Activated T-helper 2 cell treated with anti-CD3 and anti-CD28 coated beads, Interferon-gamma antibody, Interleukin-2, Interleukin-4, amounts not matched to agents 10 μg/mL and 5 μg/mL and 100 μg/mL, durations not matched to agents 14 hours and 24 hours and 36 hours (primary cell): ENCODE measurements around the gene HOXC11. TPM values are rescaled to one million over a fixed set of nuclear protein-coding genes. Genes with fewer than 3 reads are reported as not detected.

Source experiments
- DNase-seq: peaks from one replicate; pipeline ENCODE4 v3.0.0; 2021; ENCODE audit warnings: low spot score
- H3K27ac Mint-ChIP-seq: one replicate; pipeline ENCODE4 v1.8.0; 2021; ENCODE audit warnings: mixed read lengths
- H3K27me3 Mint-ChIP-seq: one replicate; pipeline ENCODE4 v1.8.0; 2021; ENCODE audit warnings: low read depth, mixed read lengths
- H3K36me3 Mint-ChIP-seq: one replicate; pipeline ENCODE4 v1.8.0; 2021; ENCODE audit warnings: low read depth, mixed read lengths
- H3K4me1 Mint-ChIP-seq: one replicate; pipeline ENCODE4 v1.8.0; 2021; ENCODE audit warnings: low read depth, mixed read lengths
- H3K4me3 Mint-ChIP-seq: one replicate; pipeline ENCODE4 v1.8.0; 2021; ENCODE audit warnings: low read depth, mild to moderate bottlenecking, moderate library complexity, mixed read lengths
- H3K9me3 Mint-ChIP-seq: one replicate; pipeline ENCODE4 v1.8.0; 2021; ENCODE audit warnings: mixed read lengths
- intact Hi-C: fragments of 100-400 bp; cut with micrococcal nuclease; formaldehyde crosslinking; loops from one replicate; pipeline ENCODE4 v1.15.1; 2023
- total RNA-seq: library from RNA; stranded (reverse); gene quantifications from 2 replicates; pipeline ENCODE4 v1.2.3, GENCODE V29; 2022

HOXC11 gene
- total RNA-seq, 1 donor from 2014 or later = not detected

DNA sequence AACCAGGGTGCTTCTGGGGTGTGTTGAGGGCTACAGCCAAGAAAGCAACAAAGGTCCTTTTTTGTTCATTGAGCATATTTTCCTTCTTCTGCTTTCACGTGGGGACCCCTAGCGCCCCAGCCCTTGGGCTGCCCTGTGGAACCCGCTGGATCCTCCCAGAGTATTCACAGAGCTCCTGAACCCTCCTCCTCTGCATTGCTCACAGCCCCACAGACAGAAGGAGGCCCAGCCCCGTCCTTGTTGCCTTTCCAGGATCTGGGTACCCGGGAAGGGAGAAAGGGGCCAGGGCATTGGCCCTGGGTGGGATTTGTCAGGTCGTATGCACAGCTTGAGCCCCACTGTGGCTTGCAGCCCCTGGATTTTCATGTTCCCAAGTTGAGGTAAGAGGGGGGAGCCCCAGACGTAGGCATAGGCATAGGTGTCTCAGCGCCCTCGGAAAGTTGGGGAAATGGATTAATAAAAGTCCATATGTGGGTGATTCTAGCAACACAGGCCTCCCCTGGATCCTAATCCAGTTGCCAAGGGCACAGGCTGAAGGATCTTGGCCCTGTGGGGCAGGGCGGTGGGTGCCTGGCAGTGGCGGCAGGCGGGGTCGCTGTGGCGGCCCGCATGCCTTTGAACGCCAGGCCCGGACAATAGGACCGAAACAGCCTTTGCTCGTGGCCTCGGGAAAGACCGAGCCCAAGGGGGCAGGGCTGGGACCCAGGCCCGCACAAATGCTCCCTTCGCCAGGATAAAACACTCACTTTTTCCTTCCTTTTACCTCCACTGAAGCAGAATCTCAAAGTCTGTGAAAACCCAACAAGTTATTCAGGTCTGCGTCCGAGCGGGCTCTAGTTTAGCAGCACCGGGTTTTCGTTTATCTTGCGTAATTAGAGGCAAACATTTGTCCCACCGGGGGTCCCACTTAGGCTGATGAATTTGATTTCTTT is 9.0 kb downstream of the HOXC11 start:
- no peak overlapping the region for H3K4me3 Mint-ChIP-seq
- peaks cover 9% of the 10 kb centered on the region for H3K4me1 Mint-ChIP-seq
- no peak overlapping the region for H3K27ac Mint-ChIP-seq
- no peak for DNase-seq
- intact Hi-C loops = no loop called here
- no peaks in the 10 kb centered on the region for H3K9me3 Mint-ChIP-seq
- peaks cover 88% of the 10 kb centered on the region for H3K27me3 Mint-ChIP-seq
- no peaks in the 10 kb centered on the region for H3K36me3 Mint-ChIP-seq

DNA sequence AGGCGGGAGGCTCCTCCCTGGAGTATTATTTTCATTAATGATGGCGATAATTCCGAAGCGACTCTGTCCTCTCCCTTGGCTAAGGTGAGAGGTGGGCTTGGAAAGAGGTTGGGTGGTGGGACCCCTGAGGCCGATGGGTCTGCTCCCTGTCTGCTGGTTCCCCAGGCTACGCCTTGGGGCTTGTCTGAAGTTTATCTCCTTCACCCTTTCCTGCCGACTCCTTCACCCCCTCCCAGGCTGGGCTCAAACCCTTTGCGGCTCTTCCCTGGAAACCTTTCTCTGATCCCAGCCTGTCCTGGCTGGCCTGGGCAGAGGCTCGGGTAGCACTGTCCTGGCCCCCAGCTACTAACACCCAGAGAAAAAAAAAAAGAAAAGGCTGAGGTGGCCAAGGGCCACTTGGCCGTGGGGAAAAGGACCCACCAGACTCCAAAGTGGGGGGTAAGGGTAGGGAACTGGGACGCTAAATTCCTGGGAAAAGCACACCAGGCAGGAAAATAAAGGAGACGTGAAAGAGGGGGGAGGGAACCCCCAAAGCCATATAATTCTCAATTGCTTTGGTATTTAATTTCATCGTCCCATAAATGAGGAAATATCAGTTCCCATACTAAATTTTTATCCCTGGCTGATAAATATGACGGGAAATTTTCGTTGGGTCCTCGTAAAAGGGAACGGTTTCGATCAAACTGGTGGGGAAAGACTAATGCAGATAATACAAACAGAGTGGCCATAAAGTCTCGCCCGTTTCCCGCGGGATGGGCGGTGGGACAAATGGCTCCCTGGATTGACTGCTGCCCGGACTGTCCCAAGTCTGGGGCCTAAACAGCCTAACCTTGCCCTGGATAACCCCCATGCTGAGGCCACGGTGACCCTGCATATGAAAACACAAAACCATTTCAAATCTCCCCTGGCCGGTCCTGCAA is 10.0 kb downstream of the HOXC11 start:
- Mint-ChIP-seq H3K36me3 (no peaks in the 10 kb centered on the region), H3K9me3 (no peaks in the 10 kb centered on the region), H3K27ac (no peak overlapping the region), H3K4me1 (peaks cover 9% of the 10 kb centered on the region), H3K27me3 (peaks cover 90% of the 10 kb centered on the region), H3K4me3 (no peak overlapping the region)
- no peak for DNase-seq
- intact Hi-C loops = no loop called here

DNA sequence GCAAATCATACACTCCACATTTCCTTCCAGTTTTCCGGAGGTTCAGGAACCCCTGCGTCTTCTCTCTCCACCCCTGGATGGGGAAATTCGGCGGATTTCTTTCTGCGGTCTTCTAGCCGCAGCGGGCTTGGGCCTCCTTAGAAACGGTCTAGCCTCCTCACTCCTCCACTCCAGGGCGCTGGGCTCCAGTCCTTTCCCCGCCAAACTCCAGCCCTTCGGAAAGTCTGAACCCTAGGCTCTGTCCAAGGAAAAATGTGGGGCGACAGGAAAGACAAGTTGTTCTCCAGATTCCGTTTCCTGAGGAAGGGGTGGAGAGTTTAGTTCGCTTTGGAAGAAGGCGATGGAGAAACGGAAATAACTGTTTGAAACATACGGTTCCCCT is 10.6 kb downstream of the HOXC11 start:
- Mint-ChIP-seq H3K4me1 (peaks cover 9% of the 10 kb centered on the region), H3K27ac (no peak overlapping the region), H3K36me3 (no peaks in the 10 kb centered on the region), H3K27me3 (peaks cover 90% of the 10 kb centered on the region), H3K9me3 (no peaks in the 10 kb centered on the region), H3K4me3 (no peak overlapping the region)
- intact Hi-C loops = no loop called here
- DNase-seq = no peak

DNA sequence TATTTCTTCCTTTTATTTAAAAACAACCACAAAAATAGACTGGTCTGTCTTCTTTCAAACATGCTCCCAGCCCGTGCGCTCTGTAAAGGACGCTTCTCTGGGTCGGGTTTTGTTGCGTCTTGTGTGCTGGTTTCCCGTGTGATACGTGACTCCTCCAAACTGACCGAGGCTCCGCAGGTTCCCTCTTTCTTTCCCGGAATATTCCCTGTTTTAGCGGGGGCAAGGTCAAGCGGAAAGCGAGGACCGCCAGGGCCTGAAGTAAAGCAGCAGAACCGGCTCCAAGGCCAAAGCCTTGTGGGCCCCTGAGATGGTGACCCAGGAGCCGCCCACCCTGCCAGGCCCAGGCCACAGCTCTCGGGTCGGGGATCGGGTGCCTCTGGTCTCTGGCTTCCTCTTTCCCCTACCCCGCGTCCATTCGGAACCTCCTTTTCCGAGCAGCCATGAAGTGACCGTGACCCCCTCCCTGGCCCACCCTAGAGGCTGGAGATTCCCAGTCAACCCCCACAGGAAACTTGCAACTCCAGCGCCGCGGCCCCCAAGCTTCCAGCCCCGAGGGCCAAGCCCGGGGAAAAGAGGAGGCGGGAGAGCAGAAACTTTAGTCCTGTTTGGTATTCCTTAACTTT is 11.1 kb downstream of the HOXC11 start:
- Mint-ChIP-seq H3K27ac (no peak overlapping the region), H3K27me3 (peaks cover 90% of the 10 kb centered on the region), H3K4me3 (no peak overlapping the region), H3K9me3 (no peaks in the 10 kb centered on the region), H3K4me1 (peaks cover 11% of the 10 kb centered on the region), H3K36me3 (no peaks in the 10 kb centered on the region)
- DNase-seq = no peak
- intact Hi-C loops = loop anchor here (2.0 kb wide), 2 partner anchors 15 to 49 kb away; partner anchors contain the start of gene HOXC5

DNA sequence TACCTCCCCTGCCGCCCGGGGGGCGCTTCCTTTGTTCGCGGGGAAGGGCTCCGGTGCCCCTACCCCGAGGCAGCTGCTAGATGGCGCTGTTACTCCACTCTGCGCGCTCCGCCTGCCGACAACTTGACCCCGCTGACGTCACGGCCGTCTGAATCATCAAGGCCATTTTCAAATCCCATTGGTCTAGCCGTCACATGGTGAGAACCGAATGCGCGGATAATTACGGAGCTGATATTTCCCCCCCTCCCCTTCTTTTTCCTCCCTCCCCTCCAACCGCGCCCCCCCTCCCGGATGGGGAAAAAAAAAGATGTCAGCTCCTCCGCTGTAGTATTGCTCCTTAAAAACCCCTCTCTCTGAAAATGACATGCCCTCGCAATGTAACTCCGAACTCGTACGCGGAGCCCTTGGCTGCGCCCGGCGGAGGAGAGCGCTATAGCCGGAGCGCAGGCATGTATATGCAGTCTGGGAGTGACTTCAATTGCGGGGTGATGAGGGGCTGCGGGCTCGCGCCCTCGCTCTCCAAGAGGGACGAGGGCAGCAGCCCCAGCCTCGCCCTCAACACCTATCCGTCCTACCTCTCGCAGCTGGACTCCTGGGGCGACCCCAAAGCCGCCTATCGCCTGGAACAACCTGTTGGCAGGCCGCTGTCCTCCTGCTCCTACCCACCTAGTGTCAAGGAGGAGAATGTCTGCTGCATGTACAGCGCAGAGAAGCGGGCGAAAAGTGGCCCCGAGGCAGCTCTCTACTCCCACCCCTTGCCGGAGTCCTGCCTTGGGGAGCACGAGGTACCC is 12.2 kb downstream of the HOXC11 start, which contains the start of gene HOXC10:
TSS of gene HOXC10 (plus strand) at position 246 of the 791 bp plus-strand sequence. CDS start at position 360, 114 bp downstream.
- peaks cover 90% of the 10 kb centered on the region for H3K27me3 Mint-ChIP-seq
- peak within 1 kb of the TSS; percentile 7 for H3K4me3 Mint-ChIP-seq
- H3K9me3 Mint-ChIP-seq = no peaks in the 10 kb centered on the region
- H3K27ac Mint-ChIP-seq = no peak within 1 kb of the TSS
- peaks cover 20% of the 10 kb centered on the region for H3K4me1 Mint-ChIP-seq
- intact Hi-C loops = loop anchor here (2.0 kb wide), 2 partner anchors 14 to 48 kb away; partner anchors contain the start of gene HOXC5
- DNase-seq = peak; percentile 69
- no peaks in the 10 kb centered on the region for H3K36me3 Mint-ChIP-seq

DNA sequence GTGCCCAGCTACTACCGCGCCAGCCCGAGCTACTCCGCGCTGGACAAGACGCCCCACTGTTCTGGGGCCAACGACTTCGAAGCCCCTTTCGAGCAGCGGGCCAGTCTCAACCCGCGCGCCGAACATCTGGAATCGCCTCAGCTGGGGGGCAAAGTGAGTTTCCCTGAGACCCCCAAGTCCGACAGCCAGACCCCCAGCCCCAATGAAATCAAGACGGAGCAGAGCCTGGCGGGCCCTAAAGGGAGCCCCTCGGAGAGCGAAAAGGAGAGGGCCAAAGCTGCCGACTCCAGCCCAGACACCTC is 12.7 kb downstream of the HOXC11 start:
- H3K27me3 Mint-ChIP-seq = peaks cover 90% of the 10 kb centered on the region
- no peaks in the 10 kb centered on the region for H3K36me3 Mint-ChIP-seq
- H3K27ac Mint-ChIP-seq = no peak overlapping the region
- H3K4me1 Mint-ChIP-seq = peaks cover 21% of the 10 kb centered on the region
- no peaks in the 10 kb centered on the region for H3K9me3 Mint-ChIP-seq
- DNase-seq = no peak
- intact Hi-C loops = loop anchor here (2.0 kb wide), 2 partner anchors 13 to 47 kb away; partner anchors contain the start of gene HOXC5
- no peak overlapping the region for H3K4me3 Mint-ChIP-seq

DNA sequence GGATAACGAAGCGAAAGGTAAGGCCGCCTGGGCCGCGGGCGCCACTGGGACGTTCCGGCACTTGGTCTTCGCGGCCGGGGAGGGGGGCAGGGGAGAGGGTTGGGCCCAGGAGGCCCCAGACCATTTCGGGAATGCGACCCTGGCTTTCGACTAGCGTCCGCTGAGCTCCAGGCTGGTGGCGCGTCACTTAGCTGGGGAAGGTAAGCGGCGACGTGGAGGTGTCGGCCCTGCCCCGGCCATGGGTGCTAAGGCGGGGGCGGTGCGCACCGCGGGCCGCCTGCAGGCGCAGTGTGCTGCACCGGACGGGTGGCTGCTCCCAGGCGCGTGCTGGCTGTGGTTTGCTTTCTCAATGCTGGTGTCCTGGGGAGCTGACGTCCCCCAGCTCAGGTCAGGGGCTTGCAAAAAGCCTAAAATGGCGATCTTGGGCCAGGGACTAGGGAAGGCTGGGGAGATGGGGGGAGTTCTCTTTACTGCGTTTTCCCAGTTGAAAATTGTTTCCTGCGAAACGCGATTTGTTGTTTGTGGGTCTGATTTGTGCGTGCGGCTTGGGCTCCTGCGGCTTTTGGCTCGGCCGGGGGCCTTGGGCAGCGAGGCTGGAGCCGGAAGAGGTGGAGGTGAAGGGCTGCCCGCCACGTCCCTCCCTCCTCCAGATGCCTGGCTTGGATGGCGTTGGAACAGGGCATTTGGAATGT is 13.2 kb downstream of the HOXC11 start:
- no peak for DNase-seq
- Mint-ChIP-seq H3K9me3 (no peaks in the 10 kb centered on the region), H3K27ac (no peak overlapping the region), H3K36me3 (no peaks in the 10 kb centered on the region), H3K4me3 (no peak overlapping the region), H3K27me3 (peaks cover 90% of the 10 kb centered on the region), H3K4me1 (peaks cover 21% of the 10 kb centered on the region)
- intact Hi-C loops = loop anchor here (2.0 kb wide), 2 partner anchors 13 to 47 kb away; partner anchors contain the start of gene HOXC5

DNA sequence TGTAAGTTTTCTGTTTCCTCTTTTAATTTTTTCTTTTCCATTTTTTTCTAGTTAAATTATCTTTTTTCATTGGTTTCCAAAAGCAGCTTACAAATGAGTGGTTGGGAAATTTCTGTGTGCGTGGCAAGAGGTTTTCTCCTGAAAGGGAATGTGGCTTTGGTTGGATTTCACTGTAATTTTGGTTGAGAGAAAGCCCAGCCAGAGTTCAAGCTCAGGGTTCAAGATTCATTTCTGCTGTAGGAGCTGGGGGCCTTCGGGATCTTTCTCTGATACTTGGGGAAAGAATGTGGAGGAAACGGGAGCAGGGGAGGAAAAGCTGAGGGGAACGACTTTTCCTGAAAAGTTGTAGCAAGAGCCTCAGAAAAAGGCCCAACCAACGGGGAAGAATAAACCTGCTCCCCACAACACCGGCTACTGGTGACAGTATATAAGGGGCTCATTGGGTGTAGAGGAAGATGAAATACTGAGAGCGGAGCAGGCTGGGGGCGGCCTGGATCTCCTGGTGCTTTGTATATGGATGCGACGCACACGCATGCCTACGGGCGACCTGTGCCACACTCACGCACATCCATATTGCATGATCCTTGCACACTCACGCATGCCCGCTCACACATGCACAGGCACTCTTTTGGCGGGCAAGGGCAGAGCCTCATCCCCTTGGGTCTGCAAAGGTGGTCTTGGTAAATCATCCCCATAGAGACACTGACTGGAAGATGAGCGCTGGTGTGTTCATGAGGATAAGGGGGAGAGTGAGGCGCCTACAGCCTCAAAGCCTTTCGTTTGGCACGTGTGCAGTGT is 14.0 kb downstream of the HOXC11 start:
- Mint-ChIP-seq H3K36me3 (no peaks in the 10 kb centered on the region), H3K4me1 (peaks cover 21% of the 10 kb centered on the region), H3K27me3 (peaks cover 90% of the 10 kb centered on the region), H3K4me3 (no peak overlapping the region), H3K9me3 (no peaks in the 10 kb centered on the region), H3K27ac (no peak overlapping the region)
- intact Hi-C loops = no loop called here
- DNase-seq = no peak

DNA sequence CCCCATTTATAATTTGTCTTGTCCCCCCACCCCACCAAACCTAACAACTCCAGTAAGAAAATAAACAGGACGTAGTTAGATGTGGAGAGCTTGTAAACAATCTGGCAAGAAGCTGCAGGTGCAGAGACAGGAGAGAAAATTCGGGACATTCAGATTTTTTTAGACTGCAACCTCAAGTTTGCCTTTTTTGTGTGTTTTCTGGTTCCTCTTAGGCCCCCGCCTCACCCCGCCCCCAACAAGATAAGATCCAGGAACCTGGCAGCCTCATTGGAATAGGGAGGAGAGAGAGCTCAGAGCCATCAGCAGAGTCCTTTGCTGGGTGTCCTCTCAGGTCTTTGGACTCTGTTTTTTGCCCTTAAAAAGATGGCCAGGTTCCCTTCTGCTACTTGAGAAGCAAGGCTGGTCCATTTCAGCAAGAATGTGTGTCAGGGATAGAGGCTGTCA is 14.9 kb downstream of the HOXC11 start:
- no peak for DNase-seq
- Mint-ChIP-seq H3K27me3 (peaks cover 91% of the 10 kb centered on the region), H3K4me3 (no peak overlapping the region), H3K27ac (no peak overlapping the region), H3K4me1 (peaks cover 21% of the 10 kb centered on the region), H3K36me3 (no peaks in the 10 kb centered on the region), H3K9me3 (no peaks in the 10 kb centered on the region)
- intact Hi-C loops = no loop called here

DNA sequence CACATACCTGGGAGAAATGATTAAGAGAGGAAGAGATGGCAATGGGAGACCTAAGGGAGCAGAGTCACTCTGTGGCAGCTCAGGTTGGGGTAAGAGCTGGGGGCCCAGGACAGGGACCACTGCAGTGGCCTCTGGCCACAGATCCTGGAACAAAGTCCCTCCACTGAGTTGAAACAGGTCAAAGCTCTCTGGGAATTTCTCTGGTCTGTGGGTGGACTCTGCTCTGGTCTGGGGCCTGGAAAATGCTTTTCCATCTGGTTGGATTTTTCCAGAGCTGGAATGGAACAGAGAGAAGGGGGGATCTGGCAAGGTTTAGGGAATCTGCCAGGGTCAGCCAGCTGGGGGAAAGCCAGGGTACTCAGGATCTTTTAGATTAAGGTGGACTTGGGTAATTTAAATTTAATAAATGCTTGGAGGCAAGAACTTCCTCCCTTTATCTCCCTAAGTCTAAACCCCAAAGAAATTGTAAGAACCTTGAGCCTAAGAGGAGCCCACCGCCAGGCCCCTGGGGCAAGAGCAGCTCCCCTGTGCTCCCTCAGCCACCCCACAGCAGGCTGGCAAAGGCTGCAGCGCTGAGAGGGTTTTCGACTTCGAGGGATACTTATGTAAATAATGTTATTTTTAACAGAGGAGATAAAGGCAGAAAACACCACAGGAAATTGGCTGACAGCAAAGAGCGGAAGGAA is 15.8 kb downstream of the HOXC11 start:
- Mint-ChIP-seq H3K4me3 (no peak overlapping the region), H3K4me1 (peaks cover 21% of the 10 kb centered on the region), H3K9me3 (no peaks in the 10 kb centered on the region), H3K27me3 (peaks cover 91% of the 10 kb centered on the region), H3K36me3 (no peaks in the 10 kb centered on the region), H3K27ac (no peak overlapping the region)
- intact Hi-C loops = no loop called here
- no peak for DNase-seq
